C4-2B (cell line): ENCODE measurements around the gene MAP3K7CL.

Experiments used
- CTCF ChIP-seq: fragments of 450-650 bp; conservative IDR thresholded peaks from 2 replicates; pipeline ENCODE4 v1.5.1; 2017; ENCODE audit warnings: mild to moderate bottlenecking
- ZFX ChIP-seq: fragments of 450-650 bp; IDR thresholded peaks from 2 replicates; pipeline ENCODE4 v1.6.1; 2017

- TF ChIP-seq CTCF (no peak), ZFX (no peak)
These were observed 62.6 kb downstream of the MAP3K7CL start for GRCh38 chr21:29193072-29193471.
